Activated CD4-positive, alpha-beta T cell treated with anti-CD3 and anti-CD28 coated beads, Interleukin-2, Interleukin-4, amounts not matched to agents 100 ng/mL and 50 ng/mL, durations not matched to agents 16 hours and 8 hours (primary cell): Measurements from ENCODE around the gene STRIP2.
"Not testable (repeated sequence)": the region's sequence is repeated elsewhere in the genome, so short reads cannot be mapped to it uniquely, and the experiment has no call there.

ENCODE experiments used
- DNase-seq: peaks from one replicate; pipeline ENCODE4 v3.0.0-alpha.2; 2020; ENCODE audit warnings: low spot score

STRIP2 gene, protein sequence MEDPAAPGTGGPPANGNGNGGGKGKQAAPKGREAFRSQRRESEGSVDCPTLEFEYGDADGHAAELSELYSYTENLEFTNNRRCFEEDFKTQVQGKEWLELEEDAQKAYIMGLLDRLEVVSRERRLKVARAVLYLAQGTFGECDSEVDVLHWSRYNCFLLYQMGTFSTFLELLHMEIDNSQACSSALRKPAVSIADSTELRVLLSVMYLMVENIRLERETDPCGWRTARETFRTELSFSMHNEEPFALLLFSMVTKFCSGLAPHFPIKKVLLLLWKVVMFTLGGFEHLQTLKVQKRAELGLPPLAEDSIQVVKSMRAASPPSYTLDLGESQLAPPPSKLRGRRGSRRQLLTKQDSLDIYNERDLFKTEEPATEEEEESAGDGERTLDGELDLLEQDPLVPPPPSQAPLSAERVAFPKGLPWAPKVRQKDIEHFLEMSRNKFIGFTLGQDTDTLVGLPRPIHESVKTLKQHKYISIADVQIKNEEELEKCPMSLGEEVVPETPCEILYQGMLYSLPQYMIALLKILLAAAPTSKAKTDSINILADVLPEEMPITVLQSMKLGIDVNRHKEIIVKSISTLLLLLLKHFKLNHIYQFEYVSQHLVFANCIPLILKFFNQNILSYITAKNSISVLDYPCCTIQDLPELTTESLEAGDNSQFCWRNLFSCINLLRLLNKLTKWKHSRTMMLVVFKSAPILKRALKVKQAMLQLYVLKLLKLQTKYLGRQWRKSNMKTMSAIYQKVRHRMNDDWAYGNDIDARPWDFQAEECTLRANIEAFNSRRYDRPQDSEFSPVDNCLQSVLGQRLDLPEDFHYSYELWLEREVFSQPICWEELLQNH

GRCh38 chr7:129433847-129434674 is at the start of gene STRIP2:
TSS of gene STRIP2 (plus strand) at chr7:129434432. CDS start at chr7:129434473, 41 bp downstream.
- peak; percentile 95 for DNase-seq

GRCh38 chr7:129385116-129385515 is 49.1 kb upstream of the STRIP2 start:
- DNase-seq: no peak

- no peak for DNase-seq
Observed at GRCh38 chr7:129385598-129385997, 48.6 kb upstream of the STRIP2 start.

DNA sequence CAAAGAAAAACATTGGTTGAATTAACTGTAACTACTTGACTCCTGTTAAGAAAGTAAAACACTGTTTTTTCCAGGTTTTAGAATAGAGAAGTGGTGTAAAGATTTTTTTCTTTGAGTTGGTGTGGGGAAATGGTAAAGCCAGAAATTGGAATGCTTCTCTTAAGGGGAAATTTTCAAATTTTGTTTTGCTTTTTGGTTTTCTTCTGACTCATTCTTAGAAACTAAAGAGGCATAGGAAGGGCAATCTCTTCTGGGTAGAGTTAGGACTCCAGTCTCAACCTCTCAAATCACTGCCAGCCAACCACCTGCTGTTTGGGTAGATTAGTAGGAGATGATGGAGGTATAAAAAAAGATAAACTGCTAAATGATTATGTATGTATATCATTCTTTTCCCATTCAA is 47.7 kb upstream of the STRIP2 start:
- no peak for DNase-seq

DNA sequence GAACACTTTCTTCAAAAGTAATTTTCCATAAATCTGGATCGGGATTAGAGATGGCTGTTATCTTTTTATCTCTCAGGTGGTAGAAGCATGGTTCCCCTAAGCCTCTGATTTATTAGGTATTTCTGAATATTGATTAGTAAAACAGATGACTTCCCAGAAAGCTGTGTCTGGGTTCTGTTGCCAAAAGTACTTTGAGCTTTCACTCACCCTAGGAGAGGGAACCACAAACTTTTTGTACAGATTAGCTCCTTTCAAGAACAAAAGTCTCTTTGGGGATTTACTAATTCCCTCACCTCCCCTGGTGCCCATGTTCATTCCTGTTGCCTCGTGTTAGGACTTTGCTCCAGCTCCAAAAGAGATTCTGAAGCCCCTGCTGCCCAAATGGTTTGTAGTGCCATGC is 46.7 kb upstream of the STRIP2 start:
- DNase-seq: no peak

DNA sequence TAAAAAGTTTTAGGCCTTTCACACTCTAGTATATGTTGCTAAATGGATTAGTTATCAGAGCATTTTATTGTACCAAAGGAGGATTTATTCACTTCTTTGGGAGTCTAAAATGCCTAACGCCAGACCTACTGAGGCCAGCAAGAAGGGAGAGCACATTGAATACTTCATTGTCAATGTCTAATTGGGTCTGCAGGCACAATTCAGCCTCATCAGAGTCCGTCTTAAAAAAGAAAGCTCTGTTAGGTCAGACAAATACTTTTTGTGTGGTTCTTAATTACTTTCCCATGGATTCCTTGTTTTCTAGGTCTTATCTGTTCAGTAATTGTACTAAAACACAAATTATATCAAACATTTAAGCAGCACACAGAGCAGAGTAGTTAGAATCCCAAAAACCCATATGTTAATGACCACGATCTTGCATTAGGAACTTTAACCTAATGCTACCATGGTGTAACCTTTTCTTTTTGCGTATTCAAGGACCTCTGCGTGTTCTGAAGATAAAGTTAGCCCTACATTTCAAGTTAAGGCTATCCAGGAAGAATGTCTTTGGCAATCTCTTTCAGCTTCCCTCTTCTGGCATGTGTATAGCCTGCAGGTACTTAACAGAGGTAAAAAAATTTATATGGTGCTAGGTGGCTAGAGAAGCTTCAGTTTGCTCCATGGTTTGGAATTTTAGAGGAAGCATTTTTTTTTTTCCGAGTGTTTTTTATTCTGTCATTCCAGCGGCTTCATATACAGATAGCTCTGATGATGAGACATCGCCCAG is 45.7 kb upstream of the STRIP2 start:
- DNase-seq: no peak

GRCh38 chr7:129389829-129390228 is 44.4 kb upstream of the STRIP2 start:
- no peak for DNase-seq

GRCh38 chr7:129390314-129390713 is 43.9 kb upstream of the STRIP2 start:
- no peak for DNase-seq

DNA sequence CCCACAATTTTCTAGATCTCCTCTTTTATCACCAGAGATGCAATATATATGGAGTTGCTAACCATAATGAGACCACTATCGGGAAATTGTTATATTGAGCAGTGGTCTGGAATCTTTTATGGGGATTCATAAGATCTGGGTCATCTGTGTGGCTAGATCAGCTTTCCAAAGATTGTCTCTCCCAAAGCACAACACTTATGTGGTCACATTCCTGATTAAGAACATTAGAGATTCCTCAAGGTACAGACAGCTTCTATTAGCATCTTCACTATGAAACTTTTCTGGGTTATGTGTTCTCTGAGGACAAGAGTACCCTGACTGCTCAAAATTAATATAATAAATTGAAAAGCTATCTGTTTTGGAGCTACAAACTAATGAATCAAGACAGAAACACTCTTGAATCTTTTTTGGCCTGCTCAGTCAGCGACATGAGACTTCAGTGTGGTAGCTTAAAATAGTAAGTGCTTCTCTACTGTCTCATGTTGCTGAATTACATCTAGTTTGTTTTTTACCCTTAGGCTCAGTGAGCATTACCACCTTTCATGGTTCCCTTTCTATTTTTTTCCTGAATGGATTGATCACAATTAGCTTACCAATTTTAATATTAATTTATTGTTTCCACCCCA is 42.6 kb upstream of the STRIP2 start:
- no peak for DNase-seq

GRCh38 chr7:129393255-129393654 is 41.0 kb upstream of the STRIP2 start:
- no peak for DNase-seq

- DNase-seq: no peak
Observed at GRCh38 chr7:129394101-129394500, 40.1 kb upstream of the STRIP2 start.

- DNase-seq: no peak
Observed at GRCh38 chr7:129394982-129395914, 39.0 kb upstream of the STRIP2 start.

- no peak for DNase-seq
Observed at GRCh38 chr7:129401228-129401966, 32.8 kb upstream of the STRIP2 start.

DNA sequence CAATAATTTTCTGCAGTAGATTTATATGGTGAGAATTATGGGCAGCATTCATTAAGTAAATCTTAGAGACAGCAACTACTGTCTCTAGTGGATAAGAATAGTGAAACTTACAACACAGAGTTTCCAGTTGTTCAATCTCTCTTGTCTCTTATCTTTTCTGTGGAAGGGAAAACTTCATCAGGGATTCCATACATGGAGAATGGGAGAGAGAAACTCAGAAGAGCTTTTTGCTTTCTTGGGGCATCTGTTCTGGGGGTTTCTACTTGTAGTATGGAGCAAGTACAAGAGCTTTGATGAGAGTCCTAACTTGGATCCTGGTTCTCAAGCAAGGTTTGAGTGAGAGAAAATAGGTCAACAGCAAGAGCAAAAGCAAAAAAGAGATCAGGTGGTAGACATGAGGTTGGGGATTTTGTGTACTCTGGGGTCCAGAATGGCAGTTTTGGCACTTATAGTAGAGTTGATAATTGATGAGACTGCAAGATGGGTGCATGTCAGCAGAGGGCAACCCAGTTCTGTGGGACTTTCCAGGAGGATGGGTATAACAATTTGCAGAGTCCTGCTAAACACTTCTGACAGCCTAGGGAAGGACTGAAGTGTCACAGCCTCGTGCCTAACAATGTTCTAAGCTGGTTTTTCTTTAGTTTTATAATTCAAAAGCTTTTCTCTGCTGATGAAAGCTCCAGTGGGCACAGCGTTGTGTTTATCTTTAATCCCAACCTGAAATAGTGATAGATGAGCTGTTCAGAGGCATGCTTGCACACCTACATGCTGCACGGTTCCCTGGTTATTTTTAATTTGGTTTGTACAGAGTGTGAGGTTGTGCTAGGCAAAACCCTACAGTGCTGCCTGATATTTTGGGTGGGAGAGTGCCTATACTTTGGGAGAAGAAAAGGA is 32.0 kb upstream of the STRIP2 start:
- peak; percentile 42 for DNase-seq

- DNase-seq: peak; percentile 12
Observed at GRCh38 chr7:129405527-129405926, 28.7 kb upstream of the STRIP2 start.

DNA sequence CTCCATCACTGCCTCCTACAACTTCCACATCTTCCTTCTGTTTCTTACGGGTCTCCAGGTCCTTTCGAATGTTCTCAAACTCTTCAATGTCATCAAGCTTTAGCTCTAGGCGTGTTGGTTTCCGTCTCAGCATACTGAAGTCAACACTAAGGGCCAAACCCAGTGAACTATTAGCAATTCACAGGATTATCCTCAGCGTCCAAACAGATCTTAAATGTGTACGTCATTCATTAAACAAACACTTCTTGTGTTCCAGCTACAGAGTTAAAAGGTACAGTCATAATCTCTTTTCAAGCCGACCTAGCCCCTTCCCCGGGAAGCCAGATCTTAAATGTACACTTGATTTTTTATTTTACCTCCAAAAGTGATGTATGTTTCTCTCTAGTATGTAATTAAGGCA is 24.0 kb upstream of the STRIP2 start:
- DNase-seq: not testable (repeated sequence)

GRCh38 chr7:129412501-129412900 is 21.7 kb upstream of the STRIP2 start:
- no peak for DNase-seq

- no peak for DNase-seq
Observed at GRCh38 chr7:129417073-129417472, 17.2 kb upstream of the STRIP2 start.
